HG03064 (cell line): Measurements from ENCODE around the gene CACNG3.

Experiments used
- ATAC-seq: cut with Tn5 transposase; IDR thresholded peaks from one replicate; pipeline ENCODE4 v1.9.1; 2021; ENCODE audit warnings: low read depth; ENCODE audit not compliant: unreplicated experiment

Gene CACNG3

GRCh38 chr16:24381470-24382118 is 125.5 kb downstream of the CACNG3 start:
- ATAC-seq = no peak

GRCh38 chr16:24382762-24383407 is 126.8 kb downstream of the CACNG3 start:
- ATAC-seq = no peak

- no peak for ATAC-seq
Measured at GRCh38 chr16:24394341-24394740, 138.2 kb downstream of the CACNG3 start.

- ATAC-seq = no peak
Measured at GRCh38 chr16:24396350-24397271, 140.5 kb downstream of the CACNG3 start.

- ATAC-seq = no peak
Measured at GRCh38 chr16:24409045-24409444, 152.9 kb downstream of the CACNG3 start.
